ENCODE results near the gene GFRA4.

GFRA4 gene

DNA sequence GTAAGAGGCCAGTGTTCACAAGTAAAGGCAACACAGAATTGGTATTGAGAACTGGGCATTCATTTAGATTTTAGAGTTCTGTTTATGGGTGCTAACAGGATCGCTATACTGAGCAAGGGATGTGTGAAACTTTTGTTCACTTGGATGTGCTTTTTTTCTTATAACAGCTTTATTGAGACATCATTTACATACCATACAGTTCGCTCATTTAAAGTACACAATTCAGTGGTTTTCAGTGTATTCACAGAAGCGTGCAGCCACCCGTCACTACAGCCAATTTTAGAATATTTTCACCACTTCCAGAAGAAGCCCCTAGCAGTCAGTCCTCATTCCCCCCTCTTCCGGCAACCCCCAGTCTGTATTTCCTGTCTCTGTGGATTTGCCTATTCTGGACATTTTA is 48.7 kb downstream of the GFRA4 start:
- DNase-seq, result no peak

GRCh38 chr20:3613821-3614440 is 49.3 kb downstream of the GFRA4 start:
- no peak for DNase-seq

GRCh38 chr20:3612795-3613572 is 50.2 kb downstream of the GFRA4 start:
- no peak for DNase-seq

- DNase-seq, result no peak
Measured at GRCh38 chr20:3611901-3612300, 51.3 kb downstream of the GFRA4 start.

All from islet precursor cell (in vitro differentiated cells).